Small intestine (tissue), 7 donors: Measurements from ENCODE around the gene RANBP3. TPM values are rescaled to one million over a fixed set of nuclear protein-coding genes. Genes with fewer than 3 reads are reported as not detected.
"Not testable (repeated sequence)": the region's sequence is repeated elsewhere in the genome, so short reads cannot be mapped to it uniquely, and the experiment has no call there.

ENCODE experiments used
- DNase-seq, 2 donors: peaks; one replicate each; pipeline versions ENCODE4 v3.0.0 to v3.0.0-alpha.2; 2013
- FAIRE-seq: peaks from 2 replicates; lab custom pipeline; 2012; peaks lifted over from hg19 to GRCh38; lab: Jason Lieb, UNC
- H3K27ac ChIP-seq, 3 donors: one replicate each; pipeline ENCODE4 v1.5.1; 2013; ENCODE audit warnings: low read length in 2 of 3, mild to moderate bottlenecking in 2 of 3, control low read depth in 1 of 3, inconsistent platforms in 1 of 3, low read depth in 1 of 3, moderate library complexity in 1 of 3
- H3K27me3 ChIP-seq, 3 donors: one replicate each; pipeline ENCODE4 v1.6.1; 2013; ENCODE audit warnings: low read length in 3 of 3, inconsistent platforms in 1 of 3; ENCODE audit not compliant: control insufficient read depth in 3 of 3, insufficient read depth in 3 of 3
- H3K36me3 ChIP-seq, 3 donors: one replicate each; pipeline ENCODE4 v1.6.1; 2013; ENCODE audit warnings: low read length in 3 of 3, inconsistent platforms in 1 of 3, low read depth in 1 of 3, mild to moderate bottlenecking in 1 of 3, moderate library complexity in 1 of 3; ENCODE audit not compliant: control insufficient read depth in 3 of 3, insufficient read depth in 2 of 3
- H3K4me1 ChIP-seq, 3 donors: one replicate each; pipeline ENCODE4 v1.6.1; 2013; ENCODE audit warnings: low read length in 2 of 3, inconsistent platforms in 1 of 3, low read depth in 1 of 3, mild to moderate bottlenecking in 1 of 3, moderate library complexity in 1 of 3; ENCODE audit not compliant: control insufficient read depth in 3 of 3, insufficient read depth in 2 of 3
- H3K4me3 ChIP-seq, 3 donors: one replicate each; pipeline ENCODE4 v1.5.1; 2013; ENCODE audit warnings: low read length in 3 of 3, control low read depth in 1 of 3, inconsistent platforms in 1 of 3, low read depth in 1 of 3, mild to moderate bottlenecking in 1 of 3, moderate library complexity in 1 of 3
- H3K9me3 ChIP-seq, 2 donors: one replicate each; pipeline ENCODE4 v1.6.1; 2013; ENCODE audit warnings: low read depth in 1 of 2, low read length in 1 of 2; ENCODE audit not compliant: control insufficient read depth in 2 of 2, insufficient read depth in 1 of 2
- WGBS, 3 donors: extraction: QIAGEN DNeasy Blood & Tissue Kit; methylation state at CpG; one replicate each; pipeline ENCODE4 v1.1.7; 2013; 5-methylcytosine and 5-hydroxymethylcytosine counted together
- polyA plus RNA-seq, 4 donors: library from polyadenylated mRNA; stranded (reverse) in 3 of 4; unstranded in 1 of 4; fragments of 200-250 nt in 3 of 4; fragments of 120-200 nt in 1 of 4; gene quantifications; one replicate each; pipeline versions ENCODE4 v1.2.1 to v1.2.3, GENCODE V29; 2013
- donor health status: healthy with polysubstance abuse.
- donor health status: control.
- donor health status: control.
- donor health status: Bipolar disorder and iron deficiency.
- donor health status: healthy.

RANBP3 gene
- polyA plus RNA-seq, 4 donors = 23.0 to 52.5 (median 38.3) TPM

GRCh38 chr19:5880604-5881078, 97.3 kb downstream of the RANBP3 start:
- H3K4me3 ChIP-seq = no peak overlapping the region
- H3K27me3 ChIP-seq = peaks cover 2 to 8% (median 5%) of the 10 kb centered on the region in 3 donors
- DNase-seq (peak in 1 of 2 donors; percentile 54), FAIRE-seq (no peak)
- peaks cover 0 to 20% (median 0%) of the 10 kb centered on the region in 3 donors for H3K4me1 ChIP-seq
- WGBS, 3 donors = 16 to 19% (median 17%) methylated on average over 15 of the region's 15 CpGs
- H3K27ac ChIP-seq = peak overlapping the region in 1 of 3 donors; percentile 0
- H3K9me3 ChIP-seq = no peaks in the 10 kb centered on the region
- H3K36me3 ChIP-seq = no peaks in the 10 kb centered on the region

GRCh38 chr19:5880196-5880595, 97.7 kb downstream of the RANBP3 start:
- DNase-seq (no peak), FAIRE-seq (no peak)
- H3K4me1 ChIP-seq = peaks cover 0 to 23% (median 0%) of the 10 kb centered on the region in 3 donors
- no peaks in the 10 kb centered on the region for H3K9me3 ChIP-seq
- no peak overlapping the region for H3K4me3 ChIP-seq
- H3K27ac ChIP-seq = no peak overlapping the region
- WGBS, 3 donors = 19 to 31% (median 28%) methylated on average over 4 to 6 of the region's 6 CpGs
- peaks cover 2 to 8% (median 5%) of the 10 kb centered on the region in 3 donors for H3K27me3 ChIP-seq
- no peaks in the 10 kb centered on the region for H3K36me3 ChIP-seq

GRCh38 chr19:5877882-5878281, 100.1 kb downstream of the RANBP3 start:
- Histone ChIP-seq H3K36me3 (no peaks in the 10 kb centered on the region), H3K4me3 (no peak overlapping the region), H3K9me3 (no peaks in the 10 kb centered on the region), H3K27me3 (peaks cover 2 to 8% (median 5%) of the 10 kb centered on the region in 3 donors), H3K4me1 (peaks cover 0 to 23% (median 0%) of the 10 kb centered on the region in 3 donors), H3K27ac (no peak overlapping the region)
- WGBS, 3 donors = 77 to 84% (median 81%) methylated on average over 9 of the region's 9 CpGs
- DNase-seq = no peak
- FAIRE-seq = no peak

- Histone ChIP-seq H3K9me3 (no peaks in the 10 kb centered on the region), H3K4me3 (no peak overlapping the region), H3K36me3 (no peaks in the 10 kb centered on the region), H3K27ac (no peak overlapping the region), H3K4me1 (peaks cover 0 to 23% (median 0%) of the 10 kb centered on the region in 3 donors), H3K27me3 (peaks cover 2 to 8% (median 5%) of the 10 kb centered on the region in 3 donors)
- 73 to 90% (median 87%) methylated on average over 8 of the region's 8 CpGs for WGBS, 3 donors
- FAIRE-seq (no peak), DNase-seq (no peak)
These were observed 100.5 kb downstream of the RANBP3 start for GRCh38 chr19:5877427-5877826.

GRCh38 chr19:5874496-5874895, 103.4 kb downstream of the RANBP3 start:
- FAIRE-seq, H3K9me3 ChIP-seq, H3K27me3 ChIP-seq, H3K27ac ChIP-seq, H3K4me1 ChIP-seq, DNase-seq, H3K4me3 ChIP-seq, H3K36me3 ChIP-seq: not testable (repeated sequence)
- 79 to 86% (median 85%) methylated on average over 6 to 7 of the region's 7 CpGs for WGBS, 3 donors

- no peak for DNase-seq
- Histone ChIP-seq H3K27ac (no peak overlapping the region), H3K4me1 (peaks cover 0 to 9% (median 0%) of the 10 kb centered on the region in 3 donors), H3K4me3 (no peak overlapping the region), H3K9me3 (no peaks in the 10 kb centered on the region), H3K36me3 (no peaks in the 10 kb centered on the region), H3K27me3 (no peaks in the 10 kb centered on the region)
- WGBS, 3 donors = 85 to 92% (median 88%) methylated on average over 12 of the region's 12 CpGs
- no peak for FAIRE-seq
These were observed 104.2 kb downstream of the RANBP3 start for GRCh38 chr19:5873617-5874199.

GRCh38 chr19:5870986-5871394, 107.0 kb downstream of the RANBP3 start:
- 72 to 86% (median 74%) methylated on average over 12 of the region's 12 CpGs for WGBS, 3 donors
- H3K36me3 ChIP-seq = no peaks in the 10 kb centered on the region
- H3K27ac ChIP-seq = peak overlapping the region in 1 of 3 donors; percentile 16
- no peaks in the 10 kb centered on the region for H3K27me3 ChIP-seq
- DNase-seq (no peak), FAIRE-seq (no peak)
- no peak overlapping the region for H3K4me3 ChIP-seq
- no peaks in the 10 kb centered on the region for H3K9me3 ChIP-seq
- peaks cover 0 to 3% (median 0%) of the 10 kb centered on the region in 3 donors for H3K4me1 ChIP-seq

GRCh38 chr19:5867201-5868136, 110.5 kb downstream of the RANBP3 start:
- WGBS, 3 donors = 85 to 88% (median 86%) methylated on average over 26 to 31 of the region's 31 CpGs
- Histone ChIP-seq H3K27ac (no peak overlapping the region), H3K4me1 (no peaks in the 10 kb centered on the region), H3K27me3 (no peaks in the 10 kb centered on the region), H3K36me3 (no peaks in the 10 kb centered on the region), H3K4me3 (no peak overlapping the region), H3K9me3 (no peaks in the 10 kb centered on the region)
- no peak for FAIRE-seq
- no peak for DNase-seq
